Brain pericyte (primary cell): ENCODE data around the gene LZTS2.

Source experiments
- DNase-seq: peaks from one replicate; pipeline ENCODE4 v3.0.0-alpha.2; 2012; ENCODE audit warnings: low read depth, low spot score

LZTS2 gene

DNA sequence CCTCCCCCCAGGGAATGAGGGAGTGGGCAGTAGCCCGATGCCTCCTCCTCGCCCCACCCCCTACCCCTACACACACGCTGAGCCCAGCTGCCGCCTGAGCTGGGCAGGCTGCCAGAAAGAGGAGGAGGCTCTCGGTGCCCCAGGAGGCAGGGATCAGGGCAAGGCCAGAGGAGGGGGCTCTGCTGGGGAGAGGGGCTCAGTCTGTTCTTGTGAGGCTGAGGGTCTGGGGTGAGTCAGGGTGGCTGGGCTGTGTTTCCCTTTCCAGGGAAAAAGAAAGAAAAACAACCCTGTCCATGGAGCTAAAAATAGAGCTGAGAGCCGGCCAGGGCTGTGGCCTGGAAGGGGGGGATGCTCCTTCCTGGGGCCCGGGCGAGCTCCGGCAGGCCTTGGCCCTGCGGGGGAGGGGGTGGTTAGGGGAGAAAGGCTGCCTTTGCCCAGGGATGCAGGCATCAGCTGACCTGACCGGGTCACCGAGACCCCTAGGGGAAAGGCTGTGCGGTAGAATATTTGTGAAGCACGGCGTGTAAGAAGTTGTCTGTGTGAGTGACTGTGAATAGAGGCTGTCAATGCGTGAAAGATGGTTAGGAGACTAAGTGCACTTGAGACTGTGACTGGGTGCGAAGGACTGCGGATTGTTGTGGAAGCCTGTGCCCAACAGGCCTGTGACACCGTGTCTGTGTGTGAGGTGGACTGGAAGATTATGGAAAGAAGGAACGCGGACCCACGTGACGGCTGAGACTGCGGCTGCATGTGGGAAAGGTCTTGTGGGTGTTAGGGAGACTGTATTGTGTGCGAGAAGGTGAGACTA, 1.2 kb upstream of the LZTS2 start:
- peak; percentile 90 for DNase-seq

DNA sequence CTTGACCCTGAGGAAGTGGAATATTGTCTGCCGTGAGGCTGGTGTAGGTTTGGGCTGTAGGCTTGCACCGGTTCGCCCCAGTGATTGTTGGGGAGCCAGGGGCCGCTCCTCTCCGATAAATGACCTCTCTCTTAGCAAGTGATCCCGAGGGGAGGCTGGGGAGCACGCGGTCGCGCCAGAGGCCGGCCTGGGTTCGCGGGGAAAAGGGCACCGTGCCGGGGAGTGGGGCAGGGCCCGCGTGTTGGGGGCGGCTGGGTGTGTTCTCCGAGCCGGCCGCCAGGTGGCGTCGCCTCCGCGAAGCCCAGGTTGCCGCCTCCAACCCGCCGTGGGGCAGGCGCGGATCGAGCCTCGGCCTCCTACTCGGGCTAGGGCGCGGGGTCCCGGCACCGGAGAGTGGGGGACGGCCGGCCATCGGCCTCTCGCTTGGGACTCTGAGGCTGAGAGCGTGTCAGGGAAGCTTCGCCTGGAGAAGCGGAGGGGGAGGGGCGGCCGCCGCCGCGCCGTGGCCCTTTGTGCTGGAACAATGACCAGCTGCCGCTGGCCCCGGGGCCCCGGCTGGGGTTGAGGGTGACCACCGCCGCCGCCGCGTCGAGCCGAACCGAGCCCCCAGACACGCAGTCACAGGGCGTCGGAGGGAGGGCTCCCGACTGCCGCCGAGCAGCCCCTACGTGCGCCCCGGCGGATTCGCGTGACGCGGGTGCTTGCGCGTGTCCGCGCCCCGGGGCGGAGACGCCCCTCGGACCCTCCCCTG, 442 bp upstream of the LZTS2 start:
- no peak for DNase-seq

DNA sequence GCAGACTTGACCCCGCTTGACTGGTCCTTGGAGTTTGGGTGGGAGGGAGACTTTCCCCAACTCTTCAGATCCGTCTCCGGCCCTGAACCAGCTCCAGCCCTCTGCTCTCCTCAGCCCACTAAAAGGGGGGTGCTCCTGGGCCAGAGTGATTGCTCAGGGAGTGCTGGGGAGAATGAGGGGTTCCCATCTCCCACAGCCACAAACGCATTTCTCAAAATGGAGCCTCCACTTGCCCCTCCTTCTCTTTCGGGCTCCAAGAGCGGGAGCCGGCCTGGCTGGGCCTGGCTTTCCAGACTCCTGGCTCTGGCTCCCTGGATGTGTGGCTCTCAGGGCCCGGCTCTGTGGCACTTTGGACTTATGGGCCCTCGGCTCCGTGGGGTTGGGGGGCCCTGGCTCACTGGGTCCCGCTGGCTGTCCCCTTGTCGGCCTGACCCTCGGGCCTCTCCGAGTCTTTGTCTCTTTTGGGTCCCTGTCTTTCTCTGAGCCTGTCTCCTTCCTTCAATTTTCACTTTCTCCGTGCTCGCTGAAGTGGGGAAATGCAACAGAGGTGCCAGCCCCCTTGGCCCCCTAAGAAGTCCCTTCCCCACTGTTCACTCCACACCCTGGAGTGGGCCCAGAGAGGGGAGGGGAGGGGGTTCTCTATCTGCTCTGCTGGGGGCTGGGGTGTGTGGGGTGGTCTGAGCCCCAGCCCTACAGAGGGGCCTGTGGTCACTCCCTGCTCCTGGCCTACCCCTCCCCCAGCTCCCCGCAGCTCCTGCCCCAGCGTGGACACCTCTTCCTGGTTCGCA, 713 bp downstream of the LZTS2 start:
- DNase-seq, result no peak

DNA sequence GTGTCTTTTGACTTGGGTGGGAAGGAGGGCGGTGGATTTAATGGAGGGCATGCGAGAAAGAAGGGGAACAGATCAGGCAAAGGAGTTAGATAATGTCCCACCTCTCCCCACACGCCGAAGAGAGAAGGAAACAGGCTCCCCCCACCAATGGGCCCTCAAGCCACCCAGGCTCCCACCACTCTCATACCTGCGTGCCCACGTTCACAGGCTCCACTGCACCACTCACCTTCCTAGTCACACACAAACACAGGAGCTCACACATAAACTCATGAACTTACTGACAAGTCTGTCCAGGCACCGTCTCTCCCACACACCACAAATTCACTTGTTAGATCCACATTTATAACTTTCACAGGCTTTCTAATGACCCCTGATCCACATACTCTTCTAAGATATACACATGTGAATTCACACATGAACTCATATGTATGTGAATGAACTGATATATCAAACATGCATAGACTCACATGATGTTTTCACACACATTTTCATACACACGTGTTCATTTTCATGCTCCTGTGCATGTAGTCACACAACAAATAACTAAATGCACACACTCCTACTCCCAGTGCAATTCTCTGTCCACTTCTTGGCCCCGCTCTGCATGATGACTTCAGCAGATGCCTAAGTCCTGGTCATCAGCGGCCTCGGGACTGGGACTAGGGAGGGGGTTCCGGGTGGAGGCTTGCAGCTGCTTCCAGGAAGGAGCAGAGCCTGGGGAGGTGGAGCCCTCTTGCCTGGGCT, 1.5 kb downstream of the LZTS2 start:
- no peak for DNase-seq

DNA sequence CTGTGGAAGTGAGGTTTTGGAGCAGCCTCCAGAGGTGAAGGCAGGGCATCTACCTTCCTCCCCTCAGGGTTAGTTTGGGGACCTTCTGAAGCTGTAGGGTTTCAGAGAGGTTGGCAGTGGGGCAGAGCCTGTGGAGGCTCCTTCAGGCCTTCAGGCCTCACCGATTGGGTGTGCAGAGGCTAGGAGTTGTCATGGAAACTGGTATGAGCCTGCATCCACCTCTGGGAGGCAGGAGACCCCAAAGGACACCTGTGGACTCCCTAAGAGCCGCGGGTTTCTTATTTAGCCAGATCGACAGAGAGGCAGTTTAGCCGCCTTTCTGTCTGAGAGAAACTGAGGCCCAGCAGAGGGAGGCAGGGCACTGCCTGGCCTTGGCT, 2.0 kb downstream of the LZTS2 start:
- DNase-seq, result no peak

DNA sequence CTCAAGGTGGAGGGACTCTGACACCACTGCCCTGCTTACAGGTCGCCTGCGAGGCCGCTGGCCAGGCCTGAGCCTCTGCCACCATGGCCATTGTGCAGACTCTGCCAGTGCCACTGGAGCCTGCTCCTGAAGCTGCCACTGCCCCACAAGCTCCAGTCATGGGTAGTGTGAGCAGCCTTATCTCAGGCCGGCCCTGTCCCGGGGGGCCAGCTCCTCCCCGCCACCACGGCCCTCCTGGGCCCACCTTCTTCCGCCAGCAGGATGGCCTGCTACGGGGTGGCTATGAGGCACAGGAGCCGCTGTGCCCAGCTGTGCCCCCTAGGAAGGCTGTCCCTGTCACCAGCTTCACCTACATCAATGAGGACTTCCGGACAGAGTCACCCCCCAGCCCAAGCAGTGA, 2.8 kb downstream of the LZTS2 start:
- DNase-seq, result no peak

DNA sequence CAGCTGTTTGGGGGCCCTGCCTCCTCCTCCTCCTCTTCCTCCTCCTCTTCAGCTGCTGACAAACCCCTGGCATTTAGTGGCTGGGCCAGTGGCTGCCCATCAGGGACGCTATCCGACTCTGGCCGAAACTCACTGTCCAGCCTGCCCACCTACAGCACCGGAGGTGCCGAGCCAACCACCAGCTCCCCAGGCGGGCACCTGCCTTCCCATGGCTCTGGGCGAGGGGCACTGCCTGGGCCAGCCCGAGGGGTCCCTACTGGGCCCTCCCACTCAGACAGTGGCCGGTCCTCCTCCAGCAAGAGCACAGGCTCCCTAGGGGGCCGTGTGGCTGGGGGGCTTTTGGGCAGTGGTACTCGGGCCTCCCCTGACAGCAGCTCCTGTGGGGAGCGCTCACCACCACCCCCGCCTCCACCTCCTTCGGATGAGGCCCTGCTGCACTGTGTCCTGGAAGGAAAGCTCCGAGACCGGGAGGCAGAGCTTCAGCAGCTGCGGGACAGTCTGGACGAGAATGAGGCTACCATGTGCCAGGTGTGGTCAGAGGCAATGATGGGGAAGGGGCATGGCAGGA, 4.1 kb downstream of the LZTS2 start:
- no peak for DNase-seq

DNA sequence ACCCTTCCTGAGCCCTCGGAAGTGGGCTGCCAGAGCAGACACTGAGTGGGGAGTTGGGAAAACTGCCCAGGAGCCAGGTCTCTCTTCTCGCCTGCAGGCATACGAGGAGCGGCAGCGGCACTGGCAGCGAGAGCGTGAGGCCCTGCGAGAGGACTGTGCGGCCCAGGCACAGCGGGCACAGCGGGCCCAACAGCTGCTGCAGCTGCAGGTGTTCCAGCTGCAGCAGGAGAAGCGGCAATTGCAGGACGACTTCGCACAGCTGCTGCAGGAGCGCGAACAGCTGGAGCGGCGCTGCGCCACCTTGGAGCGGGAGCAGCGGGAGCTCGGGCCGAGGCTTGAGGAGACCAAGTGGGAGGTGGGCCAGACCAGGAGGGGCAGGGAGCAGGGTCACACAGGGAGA, 5.8 kb downstream of the LZTS2 start:
- DNase-seq, result no peak

DNA sequence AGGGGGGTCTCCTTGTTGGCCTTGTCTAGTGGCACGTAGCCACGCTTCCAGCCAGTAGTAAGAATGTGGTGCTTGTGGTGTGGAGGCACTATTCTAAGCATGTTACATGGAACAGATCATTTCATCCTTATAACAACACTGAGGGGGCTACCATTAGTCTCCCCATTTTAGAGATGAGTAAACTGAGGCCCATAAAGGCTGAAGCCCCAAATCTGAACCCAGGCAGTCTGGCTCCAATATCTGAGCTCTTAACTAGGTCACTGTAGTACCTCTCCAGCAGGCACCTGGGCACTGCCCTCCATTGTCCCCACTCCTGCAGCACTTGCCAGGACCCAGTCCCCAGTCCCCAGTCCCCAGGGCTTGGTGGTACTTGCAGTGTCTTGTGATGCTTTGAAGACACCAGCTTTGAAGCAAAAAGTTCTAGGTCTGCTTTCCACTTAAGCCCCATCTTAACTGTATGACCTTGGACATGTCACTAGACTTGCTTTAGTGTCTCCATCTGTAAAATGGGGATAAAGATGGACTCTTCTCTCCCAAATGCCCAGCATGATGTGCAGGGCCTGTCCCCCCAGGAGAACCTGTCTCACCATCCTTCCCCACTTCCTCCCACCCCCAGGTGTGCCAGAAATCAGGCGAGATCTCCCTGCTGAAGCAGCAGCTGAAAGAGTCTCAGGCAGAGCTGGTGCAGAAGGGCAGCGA, 6.4 kb downstream of the LZTS2 start:
- DNase-seq, result no peak

DNA sequence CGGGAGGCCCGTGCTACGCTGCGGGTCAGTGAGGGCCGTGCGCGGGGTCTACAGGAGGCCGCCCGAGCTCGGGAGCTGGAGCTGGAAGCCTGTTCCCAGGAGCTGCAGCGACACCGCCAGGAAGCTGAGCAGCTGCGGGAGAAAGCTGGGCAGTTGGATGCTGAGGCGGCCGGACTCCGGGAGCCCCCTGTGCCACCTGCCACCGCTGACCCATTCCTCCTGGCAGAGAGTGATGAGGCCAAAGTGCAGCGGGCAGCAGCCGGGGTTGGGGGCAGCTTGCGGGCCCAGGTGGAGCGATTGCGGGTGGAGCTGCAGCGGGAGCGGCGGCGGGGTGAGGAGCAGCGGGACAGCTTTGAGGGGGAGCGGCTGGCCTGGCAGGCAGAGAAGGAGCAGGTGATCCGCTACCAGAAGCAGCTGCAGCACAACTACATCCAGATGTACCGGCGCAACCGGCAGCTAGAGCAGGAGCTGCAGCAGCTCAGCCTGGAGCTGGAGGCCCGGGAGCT, 7.0 kb downstream of the LZTS2 start:
- no peak for DNase-seq

DNA sequence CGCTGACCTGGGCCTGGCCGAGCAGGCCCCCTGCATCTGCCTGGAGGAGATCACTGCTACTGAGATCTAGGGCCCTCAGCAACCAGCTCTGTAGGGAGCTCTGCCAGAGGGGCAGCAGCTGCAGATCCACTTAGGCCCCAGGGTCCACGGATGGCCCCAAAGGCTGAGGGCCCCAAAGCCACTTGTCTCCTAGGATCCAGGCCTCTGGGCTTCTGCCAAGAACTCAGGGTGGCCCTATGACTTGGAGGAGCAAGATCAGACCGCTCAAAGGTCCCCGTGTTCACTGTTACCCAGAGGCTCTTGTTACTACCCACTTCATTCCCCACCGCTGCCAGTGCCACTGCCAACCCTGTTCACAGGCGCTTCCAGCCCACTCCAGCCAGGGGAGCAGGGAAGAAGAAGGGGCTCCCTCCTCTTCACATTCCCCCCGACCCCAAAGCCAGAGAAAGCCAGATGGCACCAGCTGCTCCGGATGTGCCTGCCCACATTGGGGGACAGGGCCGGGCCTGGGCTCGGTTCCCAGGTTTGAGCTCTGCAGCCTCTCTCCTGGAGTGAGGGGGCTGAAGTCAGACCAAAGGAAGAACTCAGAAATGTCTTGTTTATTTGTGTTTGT, 7.6 kb downstream of the LZTS2 start:
- DNase-seq, result no peak

DNA sequence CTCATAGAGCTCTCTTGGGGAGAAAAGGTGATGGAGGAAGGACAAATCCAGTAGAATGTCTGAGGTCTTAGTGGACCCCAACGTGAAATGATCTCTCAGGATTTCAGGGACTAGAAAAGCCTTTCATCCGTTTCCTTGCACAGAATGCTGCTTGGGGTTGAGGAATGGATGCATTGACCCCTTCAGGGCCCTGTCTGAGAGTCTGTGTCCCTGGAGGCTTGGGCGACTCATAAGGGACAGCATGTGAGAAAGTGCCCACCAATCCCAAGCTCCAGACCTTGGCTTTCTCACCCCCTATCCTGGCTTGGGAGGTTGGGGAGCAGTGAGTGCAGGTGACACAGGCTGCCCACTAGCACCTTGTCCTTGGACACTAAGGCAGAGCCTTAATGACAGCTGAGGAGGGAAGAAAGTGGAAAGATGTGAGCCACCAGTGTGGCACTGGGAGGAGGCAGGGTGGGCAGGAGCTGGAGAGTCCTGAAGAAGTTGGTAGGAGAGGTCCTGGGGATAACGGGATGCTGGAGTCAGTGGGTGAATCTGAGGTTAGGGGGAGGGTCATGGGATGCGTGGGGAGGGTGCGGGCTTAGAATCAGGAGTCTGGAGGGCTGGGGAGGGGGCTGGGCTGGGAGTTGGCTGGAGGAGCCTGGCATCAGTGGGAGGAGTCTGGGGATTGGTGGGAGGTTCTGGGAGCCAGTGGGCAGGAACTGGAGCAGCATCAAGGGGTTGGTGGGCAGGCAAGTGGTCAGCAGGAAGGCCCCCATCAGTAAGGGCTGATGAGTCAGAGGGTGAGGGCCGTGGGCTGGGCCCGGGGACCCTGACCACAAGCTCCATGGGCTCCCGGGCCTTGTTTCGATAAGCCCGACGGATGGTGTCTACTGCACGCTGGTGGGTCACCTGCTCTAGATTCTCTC, 8.6 kb downstream of the LZTS2 start:
- DNase-seq, result no peak

DNA sequence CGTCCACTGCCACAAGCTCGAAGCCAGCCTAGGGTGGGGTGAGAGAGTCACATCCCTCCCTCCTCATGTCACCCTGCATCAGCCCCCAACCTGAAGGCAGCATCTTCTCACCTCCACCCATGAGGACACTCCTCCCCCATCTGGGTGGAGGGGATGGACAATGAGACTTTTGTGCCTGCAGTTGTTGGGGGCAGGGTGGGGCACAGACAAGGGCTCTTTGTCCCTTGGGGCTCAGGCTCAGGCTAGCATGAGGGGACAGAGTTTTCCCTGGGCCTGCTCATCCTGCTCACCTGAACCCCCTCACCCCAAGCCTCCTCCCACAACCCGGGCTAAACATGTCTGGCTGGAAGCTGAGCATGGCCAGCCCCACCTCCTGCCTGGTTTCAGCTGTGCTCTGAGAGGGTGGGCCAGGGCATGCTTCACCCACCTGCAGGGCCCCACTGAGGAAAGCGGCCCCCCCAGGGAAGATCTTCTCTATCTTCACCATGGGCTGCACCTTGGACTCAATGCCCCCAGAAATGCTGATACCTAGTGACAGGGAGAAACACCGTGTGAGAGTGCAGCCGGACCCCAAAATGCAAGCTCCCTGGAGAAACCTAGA, 9.3 kb downstream of the LZTS2 start:
- DNase-seq, result no peak

DNA sequence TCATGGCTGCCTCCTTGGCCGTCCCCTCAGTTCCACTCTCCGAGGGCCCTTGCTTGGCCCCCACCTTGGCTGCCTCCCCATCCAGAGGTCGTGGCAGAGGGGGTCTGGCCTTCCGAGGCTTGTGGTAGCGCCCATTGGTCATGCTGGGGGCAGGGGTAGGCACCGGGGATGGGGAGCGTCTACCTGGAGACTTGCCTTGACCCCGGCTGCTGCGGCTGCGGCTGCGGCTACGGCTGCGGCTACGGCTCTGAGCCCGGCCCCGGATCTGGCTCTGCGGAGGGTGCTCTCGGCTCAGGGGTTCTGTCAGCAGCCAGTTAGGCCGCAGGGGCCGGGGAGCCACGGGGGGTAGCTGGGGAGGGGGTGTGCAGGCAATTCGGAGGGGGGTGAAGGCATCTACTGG, 10.7 kb downstream of the LZTS2 start:
- DNase-seq, result no peak

DNA sequence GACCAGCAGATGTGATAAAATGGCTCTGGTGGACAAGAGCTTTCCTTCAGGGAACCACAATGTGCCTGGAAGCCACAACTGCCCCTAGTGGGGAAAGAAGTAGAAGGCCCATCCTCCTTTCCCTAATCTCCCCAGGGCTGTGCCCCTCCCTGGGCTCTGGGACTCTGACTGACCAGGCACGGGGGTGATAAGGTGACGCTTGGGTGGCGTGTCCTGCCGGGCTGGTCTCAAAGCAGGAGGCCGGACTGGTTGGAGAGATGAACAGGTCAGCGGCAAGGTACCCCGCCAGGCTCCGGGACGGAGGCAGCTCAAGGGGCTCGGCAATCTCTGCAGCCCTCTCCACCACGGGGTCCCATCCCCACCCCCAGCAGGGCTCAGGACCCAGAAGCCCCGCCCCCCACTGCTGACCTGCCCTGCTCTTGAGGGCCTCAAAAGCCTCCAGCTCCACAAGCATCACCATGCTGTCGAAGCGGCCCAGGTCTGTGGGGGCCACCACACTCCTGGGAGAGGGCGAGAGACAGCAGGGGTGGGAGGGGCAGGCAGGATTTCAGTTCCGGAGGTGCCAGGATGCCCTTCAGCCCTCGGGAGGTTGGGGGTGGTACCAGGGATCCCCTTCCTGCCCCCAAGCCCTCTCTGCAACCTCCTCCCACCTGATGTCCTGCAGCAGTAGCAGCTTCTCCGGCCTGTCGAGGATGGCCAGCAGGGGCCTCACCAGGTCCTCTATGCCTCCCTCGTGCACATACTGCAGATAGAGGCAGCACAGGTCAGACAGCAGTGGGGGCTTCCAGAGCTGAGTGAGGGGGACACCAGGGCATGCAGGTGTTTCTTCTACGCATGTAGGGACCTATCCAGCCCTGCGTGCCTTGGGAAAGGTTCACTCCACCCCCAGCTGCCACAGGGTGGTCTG, 12.2 kb downstream of the LZTS2 start:
- no peak for DNase-seq

DNA sequence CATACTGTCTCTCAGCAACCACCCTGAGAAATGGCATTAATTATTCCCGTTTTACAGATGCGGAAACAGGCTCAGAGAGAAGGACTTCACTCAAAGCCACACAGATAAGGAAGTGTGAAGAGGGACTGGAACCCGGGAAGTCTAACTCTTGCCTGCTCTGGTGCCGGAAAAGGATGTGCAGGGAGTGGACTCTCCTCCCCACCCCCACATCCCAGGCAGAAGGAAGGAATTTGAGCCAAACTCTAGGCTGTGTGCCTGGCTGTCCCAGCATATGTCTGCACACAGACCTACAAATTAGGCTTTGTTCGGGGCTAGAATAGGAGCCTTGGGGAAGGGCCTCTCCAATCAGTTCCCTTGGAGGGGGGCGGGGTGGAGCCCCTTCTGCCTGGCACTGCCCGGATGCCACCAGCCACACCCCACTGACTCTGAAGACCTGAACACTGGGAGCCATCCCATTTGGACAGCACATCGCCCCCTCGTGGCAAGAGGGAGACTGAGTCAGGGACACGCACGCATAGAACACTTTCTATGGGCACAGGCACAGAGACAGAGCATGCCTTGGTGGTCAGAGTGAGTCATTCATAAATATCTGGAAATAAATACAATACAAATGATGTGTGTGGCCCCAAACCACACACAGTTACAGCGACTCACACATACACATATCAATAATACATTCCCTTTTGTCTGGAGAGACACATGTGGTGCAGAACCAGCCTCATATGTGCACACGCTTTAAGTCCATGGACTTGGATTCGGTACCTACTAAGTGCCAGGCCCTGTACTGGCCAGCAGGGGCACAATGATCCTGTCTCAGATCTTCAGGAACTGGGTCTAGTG, 13.1 kb downstream of the LZTS2 start:
- DNase-seq, result no peak

DNA sequence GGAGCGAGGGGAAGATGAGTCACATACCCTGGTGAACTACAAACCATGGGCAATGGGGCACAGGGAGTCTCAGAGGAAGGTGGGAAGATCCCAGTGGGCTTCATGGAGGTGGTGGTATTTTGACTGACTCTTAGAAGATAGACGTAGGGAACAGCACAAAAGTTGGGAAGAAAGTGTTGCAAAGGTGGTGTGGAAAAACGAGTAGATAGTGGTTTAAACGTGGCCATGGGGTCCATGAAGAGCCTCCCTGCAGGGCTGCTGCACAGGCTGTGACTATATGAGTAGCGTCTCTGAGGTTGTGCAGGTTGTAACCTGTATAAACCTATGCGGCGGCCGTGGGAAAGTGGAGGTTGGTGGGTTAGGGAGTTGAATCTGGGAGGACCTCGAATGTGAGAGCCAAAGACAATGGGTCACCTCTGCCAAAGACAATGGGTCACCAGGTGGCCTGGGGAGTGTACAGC, 13.8 kb downstream of the LZTS2 start:
- no peak for DNase-seq
